Gastroesophageal sphincter (tissue), 4 donors: ENCODE measurements around the gene SLC26A9. TPM values are rescaled to one million over a fixed set of nuclear protein-coding genes. Genes with fewer than 3 reads are reported as not detected.

Source experiments
- ATAC-seq: fragments of 150-250 bp; one replicate; pipeline ENCODE4 v1.9.1; 2016; ENCODE audit warnings: mild to moderate bottlenecking, moderate library complexity
- H3K27ac ChIP-seq, 4 donors: fragments of 200-600 bp; sonication (generic) in 3 of 4; 1 replicate in 3 of 4; 2 replicates in 1 of 4; pipeline ENCODE4 v1.5.1; 2016 to 2019
- H3K27me3 ChIP-seq: fragments of 200-600 bp; sonication (generic); one replicate; pipeline ENCODE4 v1.5.1; 2019
- H3K36me3 ChIP-seq, 2 donors: fragments of 200-600 bp; sonication (generic); one replicate each; pipeline ENCODE4 v1.5.1; 2019; ENCODE audit warnings: control low read depth in 1 of 2
- H3K4me1 ChIP-seq, 3 donors: fragments of 200-600 bp; sonication (generic); 1 replicate in 2 of 3; 2 replicates in 1 of 3; pipeline ENCODE4 v1.5.1; 2016 to 2019; ENCODE audit warnings: control low read depth in 2 of 3
- H3K4me3 ChIP-seq, 2 donors: fragments of 200-600 bp; sonication (generic); one replicate each; pipeline ENCODE4 v1.5.1; 2019; ENCODE audit warnings: mild to moderate bottlenecking in 1 of 2, moderate library complexity in 1 of 2
- H3K9me3 ChIP-seq, 3 donors: fragments of 200-600 bp; sonication (generic); one replicate each; pipeline ENCODE4 v1.5.1; 2017 to 2019; ENCODE audit warnings: control low read depth in 2 of 3
- CTCF ChIP-seq, 4 experiments: fragments of 200-600 bp in 2 of 4; fragments of 450-650 bp in 2 of 4; sonication (generic) in 1 of 4; IDR thresholded peaks; one replicate each; pipeline ENCODE4 v1.5.1; 2017 to 2019; ENCODE audit warnings: antibody characterized with exemption in 4 of 4, mild to moderate bottlenecking in 2 of 4, moderate library complexity in 2 of 4
- EP300 ChIP-seq: sonication (generic); formaldehyde crosslinking; IDR thresholded peaks from one replicate; pipeline ENCODE4 v1.6.1; 2017; ENCODE audit warnings: antibody characterized with exemption, mild to moderate bottlenecking
- POLR2A ChIP-seq, 2 donors: fragments of 450-650 bp; IDR thresholded peaks; one replicate each; pipeline ENCODE4 v1.6.1; 2017; ENCODE audit warnings: antibody characterized with exemption in 2 of 2, mild to moderate bottlenecking in 2 of 2, moderate library complexity in 1 of 2
- POLR2AphosphoS5 ChIP-seq: sonication (generic); formaldehyde crosslinking; IDR thresholded peaks from one replicate; pipeline ENCODE4 v1.6.1; 2017; ENCODE audit warnings: antibody characterized with exemption
- WGBS, 2 donors: methylation state at CpG; one replicate each; pipeline ENCODE4 v1.1.5; 2018; ENCODE audit warnings: low coverage in 1 of 2; 5-methylcytosine and 5-hydroxymethylcytosine counted together
- total RNA-seq, 4 donors: library from RNA; depleted of rRNA; stranded (reverse); fragments of >200 nt; gene quantifications; one replicate each; pipeline ENCODE4 v1.1.0, GENCODE V29; 2016

The SLC26A9 gene
- total RNA-seq, 4 donors from 2014 or later: 0.16 TPM; not detected in 3

- H3K27me3 ChIP-seq: no peaks in the 10 kb centered on the region
- 65 to 66% methylated on average over 4 to 5 of the region's 14 CpGs for WGBS, 2 donors
- H3K4me3 ChIP-seq: no peak overlapping the region
- ATAC-seq: peak; percentile 76
- no peaks in the 10 kb centered on the region for H3K36me3 ChIP-seq
- peaks cover 0 to 4% (median 0%) of the 10 kb centered on the region in 3 donors for H3K4me1 ChIP-seq
- H3K9me3 ChIP-seq: no peaks in the 10 kb centered on the region
- TF ChIP-seq CTCF (IDR thresholded peaks at IDR 0.05) (peak in 3 of 4 experiments; percentile 32 to 67 (median 44)), POLR2A (IDR thresholded peaks at IDR 0.05) (no peak)
- no peak overlapping the region for H3K27ac ChIP-seq
Observed at GRCh38 chr1:205983925-205984725, 40.9 kb upstream of the SLC26A9 start.

GRCh38 chr1:205981257-205981656 lies 38.0 kb upstream of the SLC26A9 start:
- H3K4me1 ChIP-seq: no peaks in the 10 kb centered on the region
- H3K9me3 ChIP-seq: no peaks in the 10 kb centered on the region
- TF ChIP-seq POLR2A (IDR thresholded peaks at IDR 0.05): no peak
- no peak for TF ChIP-seq EP300
- no peak for TF ChIP-seq CTCF (IDR thresholded peaks at IDR 0.05)
- no peak for TF ChIP-seq POLR2AphosphoS5
- no peaks in the 10 kb centered on the region for H3K27me3 ChIP-seq
- no peak for ATAC-seq
- no peaks in the 10 kb centered on the region for H3K36me3 ChIP-seq
- no peak overlapping the region for H3K27ac ChIP-seq
- WGBS, 2 donors: 100% methylated on average over 1 of the region's 1 CpG
- H3K4me3 ChIP-seq: no peak overlapping the region

GRCh38 chr1:205980237-205980870 lies 37.1 kb upstream of the SLC26A9 start:
- WGBS, 2 donors: 51% methylated on average over 3 of the region's 3 CpGs; no CpG with 5 or more reads in 1 of the 2 donors

GRCh38 chr1:205979301-205979700 lies 36.0 kb upstream of the SLC26A9 start:
- Histone ChIP-seq H3K4me1 (no peaks in the 10 kb centered on the region), H3K9me3 (no peaks in the 10 kb centered on the region), H3K36me3 (no peaks in the 10 kb centered on the region), H3K27ac (no peak overlapping the region), H3K4me3 (no peak overlapping the region), H3K27me3 (peaks cover 9% of the 10 kb centered on the region)
- 76 to 77% methylated on average over 6 of the region's 6 CpGs for whole genome bisulfite sequencing, 2 donors
- TF ChIP-seq EP300: no peak
- no peak for TF ChIP-seq POLR2AphosphoS5
- TF ChIP-seq POLR2A (IDR thresholded peaks at IDR 0.05): no peak
- ATAC-seq: no peak

More at GRCh38 chr1:205980237-205980870, 37.1 kb upstream of the SLC26A9 start:
- H3K4me3 ChIP-seq: no peak overlapping the region
- H3K27me3 ChIP-seq: peaks cover 7% of the 10 kb centered on the region
- no peaks in the 10 kb centered on the region for H3K9me3 ChIP-seq
- TF ChIP-seq POLR2AphosphoS5: no peak
- H3K27ac ChIP-seq: no peak overlapping the region
- no peaks in the 10 kb centered on the region for H3K4me1 ChIP-seq
- H3K36me3 ChIP-seq: no peaks in the 10 kb centered on the region
- ATAC-seq: no peak

- Histone ChIP-seq H3K36me3 (no peaks in the 10 kb centered on the region), H3K27me3 (peaks cover 9% of the 10 kb centered on the region), H3K27ac (no peak overlapping the region), H3K4me1 (no peaks in the 10 kb centered on the region), H3K9me3 (no peaks in the 10 kb centered on the region), H3K4me3 (no peak overlapping the region)
- ATAC-seq: no peak
- TF ChIP-seq EP300 (no peak), POLR2A (IDR thresholded peaks at IDR 0.05) (no peak), POLR2AphosphoS5 (no peak)
- no CpG with 5 or more reads among the region's 7 CpGs for WGBS, 2 donors
Observed at GRCh38 chr1:205978676-205979075, 35.4 kb upstream of the SLC26A9 start.

- WGBS, 2 donors: 67% methylated on average over 2 of the region's 2 CpGs; no CpG with 5 or more reads in 1 of the 2 donors
- peak; percentile 79 for ATAC-seq
Observed at GRCh38 chr1:205977402-205978014, 34.3 kb upstream of the SLC26A9 start.

More at GRCh38 chr1:205977402-205978014, 34.3 kb upstream of the SLC26A9 start:
- Histone ChIP-seq H3K4me1 (no peaks in the 10 kb centered on the region), H3K4me3 (no peak overlapping the region), H3K36me3 (no peaks in the 10 kb centered on the region), H3K27me3 (peaks cover 9% of the 10 kb centered on the region), H3K9me3 (no peaks in the 10 kb centered on the region), H3K27ac (no peak overlapping the region)
- TF ChIP-seq POLR2A (IDR thresholded peaks at IDR 0.05) (no peak), CTCF (IDR thresholded peaks at IDR 0.05) (peak; percentile 89 to 97 (median 94))
